HCT116 (cell line): ENCODE results near the gene CXCL11. TPM values are rescaled to one million over a fixed set of nuclear protein-coding genes. Genes with fewer than 3 reads are reported as not detected.

Source experiments
- ATAC-seq: fragments of 200-7000 bp; cut with Tn5 transposase; 2 replicates; pipeline ENCODE4 v1.9.1; 2020; ENCODE audit warnings: mild to moderate bottlenecking, moderate library complexity
- BruUV-seq: library from RNA; stranded (reverse); fragments of 400-500 nt; replicated peaks from 2 replicates; lab custom pipeline; 2021; lab: Mats Ljungman, UMichigan
- CTCF ChIA-PET: fragments of 300-600 bp; sonication (Branson Sonifier 250); formaldehyde crosslinking; loops from one replicate; lab custom pipeline; 2021; ENCODE audit warnings: antibody characterized with exemption; lab: Charles Lee
- POLR2A ChIA-PET: fragments of 300-600, 350-600 bp; sonication (Branson Sonifier 250); formaldehyde crosslinking; loops from one replicate; lab custom pipeline; 2021; ENCODE audit warnings: antibody characterized with exemption; lab: Charles Lee
- RAD21 ChIA-PET, 2 experiments: fragments of 300-600 bp; sonication (Branson Sonifier 250); formaldehyde crosslinking; loops; one replicate each; lab custom pipeline; 2023; ENCODE audit warnings: low total read pairs in 2 of 2; ENCODE audit not compliant: uncharacterized antibody in 2 of 2, unreplicated experiment in 2 of 2, low non-redundant PET in 1 of 2; lab: Charles Lee
- DNase-seq: peaks from one replicate; pipeline ENCODE4 v3.0.0-alpha.2; 2010; ENCODE audit warnings: low read depth, low spot score
- H2AFZ ChIP-seq: fragments of 200-600 bp; shearing (Covaris generic), sonication (generic); 2 replicates; pipeline ENCODE4 v1.6.1; 2017; ENCODE audit warnings: low read depth, mixed run types, mixed read lengths, antibody characterized with exemption, low read length; ENCODE audit not compliant: poor library complexity, severe bottlenecking
- H3K27ac ChIP-seq: 2 replicates; pipeline ENCODE4 v1.5.1; 2012; ENCODE audit warnings: low read depth, low read length
- H3K27me3 ChIP-seq: fragments of 200-600 bp; sonication (generic); 2 replicates; pipeline ENCODE4 v1.6.1; 2016; ENCODE audit warnings: mixed run types, low read length, mixed read lengths; ENCODE audit not compliant: insufficient read depth
- H3K36me3 ChIP-seq, 2 experiments: fragments of 200-500 bp in 1 of 2; fragments of 200-600 bp in 1 of 2; sonication (Bioruptor generic) in 1 of 2; sonication (generic) in 1 of 2; 2 replicates each; pipeline versions ENCODE4 v1.5.1 to v1.6.1; 2014 to 2016; ENCODE audit warnings: low read length in 2 of 2, inconsistent platforms in 1 of 2, mixed read lengths in 1 of 2, mixed run types in 1 of 2; ENCODE audit not compliant: insufficient read depth in 2 of 2, control insufficient read depth in 1 of 2
- H3K4me1 ChIP-seq, 2 experiments: fragments of 200-600 bp in 1 of 2; sonication (generic) in 1 of 2; 2 replicates each; pipeline versions ENCODE4 v1.5.1 to v1.6.1; 2012 to 2017; ENCODE audit warnings: low read length in 2 of 2, inconsistent platforms in 1 of 2, mild to moderate bottlenecking in 1 of 2, mixed read lengths in 1 of 2, mixed run types in 1 of 2, moderate library complexity in 1 of 2; ENCODE audit not compliant: insufficient read depth in 2 of 2, control insufficient read depth in 1 of 2
- H3K4me2 ChIP-seq: fragments of 200-600 bp; sonication (generic); 2 replicates; pipeline ENCODE4 v1.6.1; 2017; ENCODE audit warnings: mixed run types, low read length, mixed read lengths
- H3K4me3 ChIP-seq, 2 experiments: fragments of 200-600 bp in 1 of 2; sonication (generic) in 1 of 2; replicated peaks in 1 of 2; 2 replicates each; pipeline ENCODE4 v1.5.1; 2011 to 2016; ENCODE audit warnings: low read length in 2 of 2, control low read depth in 1 of 2, low read depth in 1 of 2, mild to moderate bottlenecking in 1 of 2, mixed read lengths in 1 of 2, mixed run types in 1 of 2
- H3K79me2 ChIP-seq: fragments of 200-600 bp; sonication (generic); 2 replicates; pipeline ENCODE4 v1.6.1; 2017; ENCODE audit warnings: mild to moderate bottlenecking, mixed run types, low read length, moderate library complexity, mixed read lengths; ENCODE audit not compliant: insufficient read depth
- H3K9ac ChIP-seq: fragments of 200-600 bp; sonication (generic); 2 replicates; pipeline ENCODE4 v1.6.1; 2016; ENCODE audit warnings: low read length, mixed read lengths
- H3K9me2 ChIP-seq: fragments of 200-600 bp; sonication (generic), shearing (Covaris generic); 2 replicates; pipeline ENCODE4 v1.6.1; 2017; ENCODE audit warnings: mixed run types, mild to moderate bottlenecking, moderate library complexity; ENCODE audit not compliant: insufficient read depth
- H3K9me3 ChIP-seq, 2 experiments: fragments of 200-500 bp in 1 of 2; fragments of 200-600 bp in 1 of 2; sonication (Bioruptor generic) in 1 of 2; sonication (generic) in 1 of 2; 2 replicates each; pipeline ENCODE4 v1.6.1; 2014 to 2017; ENCODE audit warnings: low read length in 2 of 2, mixed read lengths in 2 of 2, inconsistent platforms in 1 of 2, low read depth in 1 of 2, mild to moderate bottlenecking in 1 of 2, mixed run types in 1 of 2, moderate library complexity in 1 of 2; ENCODE audit not compliant: control insufficient read depth in 1 of 2, insufficient read depth in 1 of 2
- H4K20me1 ChIP-seq: fragments of 200-600 bp; sonication (generic), shearing (Covaris generic); 2 replicates; pipeline ENCODE4 v1.6.1; 2017; ENCODE audit warnings: mixed run types, mild to moderate bottlenecking, moderate library complexity; ENCODE audit not compliant: insufficient read depth
- MAX ChIP-seq: IDR thresholded peaks from 2 replicates; pipeline ENCODE4 v1.6.1; 2012
- POLR2AphosphoS5 ChIP-seq: IDR thresholded peaks from 2 replicates; pipeline ENCODE4 v1.6.1; 2011; ENCODE audit warnings: mild to moderate bottlenecking, low read depth, low read length, moderate library complexity
- ZFX ChIP-seq: fragments of 450-650 bp; IDR thresholded peaks from 2 replicates; pipeline ENCODE4 v1.6.1; 2017
- intact Hi-C: fragments of 100-400 bp; cut with micrococcal nuclease; formaldehyde crosslinking; loops from 2 replicates; pipeline ENCODE4 v1.10.0; 2022
- total RNA-seq: library from RNA; stranded (reverse); gene quantifications from one replicate; pipeline ENCODE4 v1.2.1, GENCODE V29; 2021; ENCODE audit not compliant: unreplicated experiment

Gene CXCL11
- total RNA-seq, 1 experiment from 2014 or later, result not detected

- Histone ChIP-seq H3K4me2 (no peak within 1 kb of the TSS), H3K9me2 (no peaks in the 10 kb centered on the region)
- no peak for ATAC-seq
- no TSS peak for BruUV-seq
- no peak for TF ChIP-seq POLR2AphosphoS5
- TF ChIP-seq, all 23 proteins: peak for 0
- intact Hi-C loops, result no loop called here
- H3K79me2 ChIP-seq, result no peaks in the 10 kb centered on the region
- H3K4me1 ChIP-seq, result no peaks in the 10 kb centered on the region
- no peaks in the 10 kb centered on the region for H3K27me3 ChIP-seq
- no peaks in the 10 kb centered on the region for H3K36me3 ChIP-seq
- ChIA-PET POLR2A (interaction anchor here (1.3 kb wide), 1 partner anchor 12 kb away, joined by 3 read pairs; no protein-coding TSS in a partner anchor), CTCF (no interaction called here), RAD21 (no interaction called here)
- no peak within 1 kb of the TSS for H3K9ac ChIP-seq
- no peak within 1 kb of the TSS for H3K27ac ChIP-seq
- H2AFZ ChIP-seq, result no peak within 1 kb of the TSS
- no peak within 1 kb of the TSS for H3K4me3 ChIP-seq
- H3K9me3 ChIP-seq, result no peaks in the 10 kb centered on the region
- DNase-seq, result no peak
- no peaks in the 10 kb centered on the region for H4K20me1 ChIP-seq
Observed at GRCh38 chr4:76074468-76074867, 38.6 kb upstream of the CXCL11 start, which contains the start of gene ART3. Gene ART3, plus strand, starts transcription at chr4:76074709. Its CDS starts 1,181 bp downstream, at chr4:76075890.

GRCh38 chr4:76072760-76073159, 36.9 kb upstream of the CXCL11 start:
- Histone ChIP-seq H3K9me3 (no peaks in the 10 kb centered on the region), H4K20me1 (no peaks in the 10 kb centered on the region), H3K27ac (no peak overlapping the region), H3K27me3 (no peaks in the 10 kb centered on the region), H3K9me2 (no peaks in the 10 kb centered on the region), H3K4me2 (no peak overlapping the region), H3K9ac (no peak overlapping the region), H3K36me3 (no peaks in the 10 kb centered on the region), H2AFZ (no peak overlapping the region), H3K4me3 (no peak overlapping the region), H3K4me1 (no peaks in the 10 kb centered on the region), H3K79me2 (no peaks in the 10 kb centered on the region)
- DNase-seq (no peak), ATAC-seq (no peak)
- RAD21 ChIA-PET, result no interaction called here
- CTCF ChIA-PET, result no interaction called here
- no TSS peak for BruUV-seq
- POLR2A ChIA-PET, result no interaction called here
- TF ChIP-seq MAX (no peak), ZFX (no peak)
- intact Hi-C loops, result no loop called here
